ENCODE data around the gene HSP90AB1. TPM values are rescaled to one million over a fixed set of nuclear protein-coding genes. Genes with fewer than 3 reads are reported as not detected.

Gene HSP90AB1
- total RNA-seq, 1 donor from 2014 or later: 2,402 TPM

DNA sequence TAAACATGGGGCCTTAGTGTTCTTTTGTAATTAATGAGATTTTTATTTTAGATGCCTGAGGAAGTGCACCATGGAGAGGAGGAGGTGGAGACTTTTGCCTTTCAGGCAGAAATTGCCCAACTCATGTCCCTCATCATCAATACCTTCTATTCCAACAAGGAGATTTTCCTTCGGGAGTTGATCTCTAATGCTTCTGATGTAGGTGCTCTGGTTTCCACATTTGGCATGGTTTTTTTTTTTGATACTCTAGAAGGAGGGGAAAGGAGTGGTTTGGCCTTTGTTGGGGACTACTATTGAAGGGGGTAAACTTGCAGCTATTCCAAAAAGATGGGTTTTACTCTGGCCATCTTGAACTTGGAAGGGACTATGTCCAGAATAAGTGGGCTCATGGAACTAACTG is 1.7 kb downstream of the HSP90AB1 start:
- peaks cover 3% of the 10 kb centered on the region for H3K27me3 Mint-ChIP-seq (ENCODE audit: low read depth)
- H3K4me3 Mint-ChIP-seq (ENCODE audit: low read depth): peak overlapping the region; percentile 96
- DNase-seq (ENCODE audit: low spot score): no peak
- intact Hi-C loops (cut with micrococcal nuclease): no loop called here
- peaks cover 47% of the 10 kb centered on the region for H3K4me1 Mint-ChIP-seq (ENCODE audit: low read depth)
- H3K36me3 Mint-ChIP-seq (ENCODE audit: low read depth): peaks cover 69% of the 10 kb centered on the region
- H3K9me3 Mint-ChIP-seq: no peaks in the 10 kb centered on the region
- H3K27ac Mint-ChIP-seq: peak overlapping the region; percentile 99

DNA sequence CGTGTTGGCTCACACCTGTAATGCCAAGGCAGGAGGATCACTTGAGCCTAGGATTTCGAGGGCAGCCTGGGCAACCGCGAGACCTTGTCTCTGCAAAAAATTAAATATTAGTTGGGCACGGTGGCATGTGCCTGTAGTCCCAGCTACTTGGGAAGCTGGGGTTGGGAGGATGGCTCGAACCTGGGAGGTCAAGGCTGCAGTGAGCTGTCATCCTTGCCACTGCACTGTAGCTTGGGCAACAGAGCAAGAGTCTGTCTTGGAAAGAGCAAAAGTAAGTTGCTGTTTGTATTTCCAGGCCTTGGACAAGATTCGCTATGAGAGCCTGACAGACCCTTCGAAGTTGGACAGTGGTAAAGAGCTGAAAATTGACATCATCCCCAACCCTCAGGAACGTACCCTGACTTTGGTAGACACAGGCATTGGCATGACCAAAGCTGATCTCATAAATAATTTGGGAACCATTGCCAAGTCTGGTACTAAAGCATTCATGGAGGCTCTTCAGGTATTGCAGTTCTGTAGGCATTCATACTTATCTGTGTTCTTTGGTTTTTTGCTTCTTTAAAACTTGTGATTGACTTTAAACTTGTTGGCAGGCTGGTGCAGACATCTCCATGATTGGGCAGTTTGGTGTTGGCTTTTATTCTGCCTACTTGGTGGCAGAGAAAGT is 2.3 kb downstream of the HSP90AB1 start:
- H3K4me3 Mint-ChIP-seq (ENCODE audit: low read depth): peak overlapping the region; percentile 96
- H3K4me1 Mint-ChIP-seq (ENCODE audit: low read depth): peaks cover 50% of the 10 kb centered on the region
- peaks cover 3% of the 10 kb centered on the region for H3K27me3 Mint-ChIP-seq (ENCODE audit: low read depth)
- intact Hi-C loops (cut with micrococcal nuclease): no loop called here
- H3K27ac Mint-ChIP-seq: peak overlapping the region; percentile 99
- H3K9me3 Mint-ChIP-seq: no peaks in the 10 kb centered on the region
- DNase-seq (ENCODE audit: low spot score): no peak
- peaks cover 75% of the 10 kb centered on the region for H3K36me3 Mint-ChIP-seq (ENCODE audit: low read depth)

DNA sequence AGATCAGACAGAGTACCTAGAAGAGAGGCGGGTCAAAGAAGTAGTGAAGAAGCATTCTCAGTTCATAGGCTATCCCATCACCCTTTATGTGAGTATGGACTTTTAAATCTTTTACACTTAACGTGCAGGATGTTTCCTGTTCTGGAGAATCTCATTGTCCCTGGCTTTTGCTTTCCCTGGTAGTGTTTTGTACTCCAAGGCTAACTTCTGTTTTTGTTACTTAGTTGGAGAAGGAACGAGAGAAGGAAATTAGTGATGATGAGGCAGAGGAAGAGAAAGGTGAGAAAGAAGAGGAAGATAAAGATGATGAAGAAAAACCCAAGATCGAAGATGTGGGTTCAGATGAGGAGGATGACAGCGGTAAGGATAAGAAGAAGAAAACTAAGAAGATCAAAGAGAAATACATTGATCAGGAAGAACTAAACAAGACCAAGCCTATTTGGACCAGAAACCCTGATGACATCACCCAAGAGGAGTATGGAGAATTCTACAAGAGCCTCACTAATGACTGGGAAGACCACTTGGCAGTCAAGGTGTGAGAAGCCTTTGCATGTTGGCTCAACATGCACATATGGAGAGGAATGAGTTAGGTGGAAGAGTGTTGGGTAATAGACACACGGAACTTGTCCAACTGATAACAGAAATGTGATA is 3.3 kb downstream of the HSP90AB1 start:
- Mint-ChIP-seq H3K9me3 (no peaks in the 10 kb centered on the region), H3K27ac (peak overlapping the region; percentile 66)
- intact Hi-C loops (cut with micrococcal nuclease): no loop called here

DNA sequence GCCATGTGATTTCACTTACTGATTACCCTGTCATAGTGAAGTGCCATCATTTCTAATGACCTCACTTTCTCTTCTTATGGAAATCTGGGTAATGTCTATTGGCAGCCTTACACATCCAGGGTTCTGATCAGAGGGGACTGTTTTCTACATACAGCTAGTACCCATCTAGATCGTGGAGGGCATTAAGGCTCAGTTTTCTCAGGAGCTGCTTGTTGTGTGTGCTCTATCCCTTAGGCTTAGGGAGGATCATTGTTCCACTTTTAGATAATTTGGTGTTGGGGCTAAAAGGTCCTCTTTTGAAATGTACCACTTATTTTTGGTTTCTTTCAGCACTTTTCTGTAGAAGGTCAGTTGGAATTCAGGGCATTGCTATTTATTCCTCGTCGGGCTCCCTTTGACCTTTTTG is 3.8 kb downstream of the HSP90AB1 start:
- no peak for DNase-seq (ENCODE audit: low spot score)
- peak overlapping the region; percentile 96 for H3K4me3 Mint-ChIP-seq (ENCODE audit: low read depth)
- peaks cover 51% of the 10 kb centered on the region for H3K4me1 Mint-ChIP-seq (ENCODE audit: low read depth)
- peaks cover 90% of the 10 kb centered on the region for H3K36me3 Mint-ChIP-seq (ENCODE audit: low read depth)
- intact Hi-C loops (cut with micrococcal nuclease): no loop called here
- H3K9me3 Mint-ChIP-seq: no peaks in the 10 kb centered on the region
- H3K27ac Mint-ChIP-seq: no peak overlapping the region
- H3K27me3 Mint-ChIP-seq (ENCODE audit: low read depth): peaks cover 3% of the 10 kb centered on the region

More for the DNA sequence above, 3.3 kb downstream of the HSP90AB1 start:
- H3K36me3 Mint-ChIP-seq (ENCODE audit: low read depth): peaks cover 85% of the 10 kb centered on the region
- peaks cover 51% of the 10 kb centered on the region for H3K4me1 Mint-ChIP-seq (ENCODE audit: low read depth)
- DNase-seq (ENCODE audit: low spot score): no peak
- H3K27me3 Mint-ChIP-seq (ENCODE audit: low read depth): peaks cover 3% of the 10 kb centered on the region
- H3K4me3 Mint-ChIP-seq (ENCODE audit: low read depth): peak overlapping the region; percentile 96

DNA sequence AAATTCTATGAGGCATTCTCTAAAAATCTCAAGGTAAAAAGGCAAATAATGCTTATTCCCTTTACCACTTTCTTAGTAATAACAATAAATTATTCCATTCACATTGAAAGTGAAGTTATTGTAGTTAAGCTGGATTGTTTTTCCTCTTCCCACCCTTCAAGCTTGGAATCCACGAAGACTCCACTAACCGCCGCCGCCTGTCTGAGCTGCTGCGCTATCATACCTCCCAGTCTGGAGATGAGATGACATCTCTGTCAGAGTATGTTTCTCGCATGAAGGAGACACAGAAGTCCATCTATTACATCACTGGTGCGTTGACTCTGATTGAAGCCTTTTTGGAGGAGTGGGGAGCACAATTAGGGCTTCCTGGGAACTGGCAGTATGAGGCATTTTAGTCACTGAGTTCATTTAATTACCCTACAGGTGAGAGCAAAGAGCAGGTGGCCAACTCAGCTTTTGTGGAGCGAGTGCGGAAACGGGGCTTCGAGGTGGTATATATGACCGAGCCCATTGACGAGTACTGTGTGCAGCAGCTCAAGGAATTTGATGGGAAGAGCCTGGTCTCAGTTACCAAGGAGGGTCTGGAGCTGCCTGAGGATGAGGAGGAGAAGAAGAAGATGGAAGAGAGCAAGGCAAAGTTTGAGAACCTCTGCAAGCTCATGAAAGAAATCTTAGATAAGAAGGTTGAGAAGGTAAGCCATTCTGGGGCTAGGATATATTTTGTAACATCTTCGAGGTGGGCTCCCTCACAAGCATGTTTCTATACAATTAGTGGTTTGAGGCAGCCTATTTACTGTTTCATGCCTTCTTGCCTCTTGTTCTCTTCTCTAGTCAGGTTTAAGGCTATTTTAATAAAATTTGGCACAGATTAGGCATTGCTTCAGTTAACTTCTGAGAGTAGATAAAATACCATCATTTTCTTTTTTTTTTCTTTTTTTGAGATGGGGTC is 4.9 kb downstream of the HSP90AB1 start:
- H3K4me3 Mint-ChIP-seq (ENCODE audit: low read depth): peak overlapping the region; percentile 32
- H3K9me3 Mint-ChIP-seq: no peaks in the 10 kb centered on the region
- no peak for DNase-seq (ENCODE audit: low spot score)
- peak overlapping the region; percentile 25 for H3K27ac Mint-ChIP-seq
- peaks cover 96% of the 10 kb centered on the region for H3K36me3 Mint-ChIP-seq (ENCODE audit: low read depth)
- intact Hi-C loops (cut with micrococcal nuclease): no loop called here
- H3K4me1 Mint-ChIP-seq (ENCODE audit: low read depth): peaks cover 59% of the 10 kb centered on the region
- peaks cover 2% of the 10 kb centered on the region for H3K27me3 Mint-ChIP-seq (ENCODE audit: low read depth)

DNA sequence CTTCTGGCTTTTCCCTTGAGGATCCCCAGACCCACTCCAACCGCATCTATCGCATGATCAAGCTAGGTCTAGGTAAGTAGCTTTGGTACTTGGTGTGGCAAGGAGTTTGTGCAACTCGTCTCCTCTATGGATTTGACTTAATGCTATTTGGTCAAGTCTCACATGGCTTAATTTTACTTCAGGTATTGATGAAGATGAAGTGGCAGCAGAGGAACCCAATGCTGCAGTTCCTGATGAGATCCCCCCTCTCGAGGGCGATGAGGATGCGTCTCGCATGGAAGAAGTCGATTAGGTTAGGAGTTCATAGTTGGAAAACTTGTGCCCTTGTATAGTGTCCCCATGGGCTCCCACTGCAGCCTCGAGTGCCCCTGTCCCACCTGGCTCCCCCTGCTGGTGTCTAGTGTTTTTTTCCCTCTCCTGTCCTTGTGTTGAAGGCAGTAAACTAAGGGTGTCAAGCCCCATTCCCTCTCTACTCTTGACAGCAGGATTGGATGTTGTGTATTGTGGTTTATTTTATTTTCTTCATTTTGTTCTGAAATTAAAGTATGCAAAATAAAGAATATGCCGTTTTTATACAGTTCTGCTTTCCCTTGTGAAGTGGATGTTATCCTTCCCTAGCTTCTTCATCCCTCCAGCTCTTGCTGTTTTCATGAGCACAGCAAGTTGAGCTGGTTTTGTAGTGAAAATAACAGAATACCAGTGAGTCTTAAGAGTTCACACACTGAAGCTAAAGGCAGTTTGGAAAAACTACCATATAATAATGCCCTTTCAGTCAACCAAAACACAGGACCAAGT is 6.6 kb downstream of the HSP90AB1 start:
- intact Hi-C loops (cut with micrococcal nuclease): no loop called here
- DNase-seq (ENCODE audit: low spot score): peak; percentile 49
- H3K9me3 Mint-ChIP-seq: no peaks in the 10 kb centered on the region
- peak overlapping the region; percentile 55 for H3K27ac Mint-ChIP-seq
- peak overlapping the region; percentile 23 for H3K4me3 Mint-ChIP-seq (ENCODE audit: low read depth)
- H3K4me1 Mint-ChIP-seq (ENCODE audit: low read depth): peaks cover 64% of the 10 kb centered on the region
- H3K27me3 Mint-ChIP-seq (ENCODE audit: low read depth): no peaks in the 10 kb centered on the region
- peaks cover 86% of the 10 kb centered on the region for H3K36me3 Mint-ChIP-seq (ENCODE audit: low read depth)

DNA sequence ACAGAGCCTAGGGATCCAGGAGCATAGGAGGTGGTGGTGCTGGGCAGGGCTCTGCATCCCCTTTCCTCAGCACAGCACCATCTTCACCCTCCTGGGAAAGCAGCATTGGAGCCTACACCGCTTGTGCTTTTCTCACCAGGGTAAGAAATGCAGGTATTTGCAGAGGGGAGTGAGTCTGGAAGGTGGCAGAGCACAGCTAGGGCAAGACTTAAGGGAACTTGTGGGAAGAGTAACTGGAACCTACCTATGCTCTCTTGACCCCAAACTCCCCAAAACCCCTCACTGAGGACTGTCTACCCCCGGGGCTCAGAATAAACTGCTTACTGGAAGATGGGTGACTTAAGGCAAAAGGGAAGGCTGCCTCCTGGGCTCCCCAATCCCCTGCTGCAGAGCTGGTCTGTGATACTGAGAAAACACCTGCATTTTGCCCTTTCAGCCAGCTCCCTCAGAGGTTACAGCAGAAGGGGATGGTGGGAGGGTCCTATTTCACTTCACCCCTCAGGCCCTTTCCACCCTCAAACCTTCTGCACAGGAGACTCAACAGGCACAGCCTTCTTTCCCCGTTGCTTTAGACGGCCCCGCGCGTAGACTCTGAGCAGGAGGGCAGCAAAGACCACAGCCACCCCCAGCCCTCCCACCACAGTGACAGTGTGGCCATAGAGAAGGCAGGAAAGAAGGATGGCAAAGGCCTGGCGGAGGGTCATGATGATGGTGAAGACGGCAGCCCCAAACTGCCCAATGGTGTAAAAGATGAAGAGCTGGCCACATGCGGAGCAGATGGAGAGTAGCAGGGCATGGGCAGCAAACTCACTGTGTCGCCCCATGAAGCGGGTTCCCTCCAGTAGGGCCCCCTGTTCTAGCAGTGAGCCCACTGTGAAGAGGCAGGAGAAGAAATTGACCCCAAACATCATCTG is 7.5 kb downstream of the HSP90AB1 start:
- Mint-ChIP-seq H3K4me1 (ENCODE audit: low read depth) (peaks cover 63% of the 10 kb centered on the region), H3K36me3 (ENCODE audit: low read depth) (peaks cover 84% of the 10 kb centered on the region), H3K4me3 (ENCODE audit: low read depth) (peak overlapping the region; percentile 11), H3K9me3 (no peaks in the 10 kb centered on the region), H3K27me3 (ENCODE audit: low read depth) (no peaks in the 10 kb centered on the region), H3K27ac (peak overlapping the region; percentile 72)
- no peak for DNase-seq (ENCODE audit: low spot score)
- intact Hi-C loops (cut with micrococcal nuclease): loop anchor here (5.0 kb wide), 2 partner anchors 482 to 617 kb away; partner anchors contain the start of genes MAD2L1BP and VEGFA

DNA sequence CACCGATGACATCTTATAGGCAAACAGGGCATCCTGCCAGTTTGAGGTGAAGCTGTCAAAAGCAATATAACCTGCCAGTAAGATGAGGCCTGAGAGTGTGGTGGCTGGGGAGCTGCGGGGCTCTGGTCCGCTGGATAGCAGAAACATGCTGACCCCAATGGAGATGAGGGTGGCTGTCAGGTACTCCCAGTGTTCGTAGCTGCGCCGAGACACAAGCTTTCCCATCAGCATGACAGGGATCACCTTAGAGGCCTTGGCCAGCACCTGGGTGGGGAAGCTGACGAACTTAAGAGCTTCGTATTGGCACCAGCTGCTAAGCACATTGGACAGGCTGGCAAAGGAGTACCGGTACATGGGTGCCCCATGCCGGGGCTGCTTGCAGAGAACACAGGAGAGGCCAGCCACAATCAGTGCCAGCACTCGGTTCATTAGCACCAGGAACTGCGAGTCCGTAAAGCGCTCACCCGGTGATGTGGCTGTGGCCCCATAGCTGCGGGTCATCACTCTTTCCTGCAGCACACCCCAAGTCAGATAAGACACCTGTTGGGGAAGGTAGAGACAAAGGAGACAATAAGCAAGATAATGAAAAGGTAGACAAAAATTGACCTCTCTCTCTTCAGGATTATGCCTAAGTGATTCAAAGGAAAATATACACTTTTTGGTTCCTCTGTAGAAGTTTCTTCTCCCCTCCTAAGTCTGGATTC is 8.4 kb downstream of the HSP90AB1 start:
- Mint-ChIP-seq H3K4me3 (ENCODE audit: low read depth) (peak overlapping the region; percentile 84), H3K36me3 (ENCODE audit: low read depth) (peaks cover 77% of the 10 kb centered on the region), H3K27ac (peak overlapping the region; percentile 72), H3K4me1 (ENCODE audit: low read depth) (peaks cover 55% of the 10 kb centered on the region), H3K9me3 (no peaks in the 10 kb centered on the region), H3K27me3 (ENCODE audit: low read depth) (no peaks in the 10 kb centered on the region)
- intact Hi-C loops (cut with micrococcal nuclease): loop anchor here (5.0 kb wide), 2 partner anchors 483 to 618 kb away; partner anchors contain the start of genes MAD2L1BP and VEGFA
- DNase-seq (ENCODE audit: low spot score): no peak

DNA sequence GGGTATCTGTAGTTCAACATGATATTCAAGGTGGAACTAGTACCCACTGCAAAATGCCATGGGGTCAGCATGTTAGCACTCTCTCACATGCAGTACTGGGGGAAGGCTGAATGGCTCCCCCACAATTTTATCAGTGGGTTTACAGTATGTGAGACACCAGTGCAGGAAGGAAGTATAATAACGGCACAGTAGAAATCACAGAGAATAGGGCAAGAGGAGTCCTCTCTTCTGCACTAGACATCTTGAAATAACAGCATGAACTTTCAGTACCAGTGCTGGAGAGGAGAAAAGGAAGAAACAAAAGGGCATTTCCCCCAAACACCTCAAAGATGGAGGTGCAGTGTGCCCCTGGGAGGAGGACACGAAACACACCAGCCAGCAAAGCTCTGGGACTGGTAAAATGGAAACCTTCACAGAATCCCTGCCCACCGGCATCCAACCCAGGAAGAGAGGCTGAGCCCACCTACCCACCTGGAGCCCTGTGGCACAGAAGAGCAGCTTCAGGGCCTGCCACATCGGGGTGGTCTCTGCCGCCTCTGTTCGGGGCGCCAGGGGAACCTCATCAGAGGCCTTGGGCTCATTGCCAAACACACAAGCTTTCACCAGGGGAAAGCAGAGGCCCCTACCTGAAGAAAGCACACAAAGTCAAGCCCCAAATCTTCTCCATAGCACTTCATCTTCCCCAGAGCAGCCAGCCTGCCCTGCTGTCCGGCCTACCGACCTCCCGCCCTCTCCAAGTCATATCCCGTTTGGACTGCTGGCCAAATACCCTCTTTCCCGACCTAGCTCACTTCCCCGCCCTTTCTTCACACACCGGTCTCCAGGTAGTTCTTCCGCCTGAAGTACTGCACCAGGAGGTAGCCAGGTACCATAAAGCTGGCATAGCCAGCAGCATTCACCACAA is 9.2 kb downstream of the HSP90AB1 start:
- peak overlapping the region; percentile 84 for H3K4me3 Mint-ChIP-seq (ENCODE audit: low read depth)
- H3K9me3 Mint-ChIP-seq: no peaks in the 10 kb centered on the region
- peak overlapping the region; percentile 72 for H3K27ac Mint-ChIP-seq
- H3K27me3 Mint-ChIP-seq (ENCODE audit: low read depth): no peaks in the 10 kb centered on the region
- intact Hi-C loops (cut with micrococcal nuclease): loop anchor here (1.0 to 5.0 kb wide), 5 partner anchors 9 to 619 kb away; partner anchors contain the start of genes HSP90AB1, MAD2L1BP and VEGFA
- no peak for DNase-seq (ENCODE audit: low spot score)
- peaks cover 54% of the 10 kb centered on the region for H3K4me1 Mint-ChIP-seq (ENCODE audit: low read depth)
- H3K36me3 Mint-ChIP-seq (ENCODE audit: low read depth): peaks cover 77% of the 10 kb centered on the region

DNA sequence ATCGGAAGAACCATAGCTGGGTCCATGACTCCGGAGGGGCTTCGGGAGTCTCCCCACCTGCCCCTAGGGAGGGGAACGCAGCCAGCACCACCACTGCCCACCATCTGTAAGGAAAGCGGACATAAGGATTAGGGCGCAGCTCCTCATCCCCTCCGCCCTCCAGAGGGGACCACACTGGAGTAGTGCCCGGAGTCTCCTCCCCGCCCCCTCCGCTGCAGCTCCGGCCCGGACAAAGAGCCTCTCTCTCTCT is 9.8 kb downstream of the HSP90AB1 start:
- peak overlapping the region; percentile 84 for H3K4me3 Mint-ChIP-seq (ENCODE audit: low read depth)
- no peaks in the 10 kb centered on the region for H3K27me3 Mint-ChIP-seq (ENCODE audit: low read depth)
- H3K4me1 Mint-ChIP-seq (ENCODE audit: low read depth): peaks cover 54% of the 10 kb centered on the region
- H3K27ac Mint-ChIP-seq: peak overlapping the region; percentile 72
- intact Hi-C loops (cut with micrococcal nuclease): loop anchor here (1.0 to 5.0 kb wide), 6 partner anchors 9 to 619 kb away; partner anchors contain the start of genes HSP90AB1, MAD2L1BP, NFKBIE and VEGFA
- no peaks in the 10 kb centered on the region for H3K9me3 Mint-ChIP-seq
- DNase-seq (ENCODE audit: low spot score): no peak
- H3K36me3 Mint-ChIP-seq (ENCODE audit: low read depth): peaks cover 73% of the 10 kb centered on the region

Measured in activated T-helper 2 cell treated with anti-CD3 and anti-CD28 coated beads, Interferon-gamma antibody, Interleukin-2, Interleukin-4, amounts not matched to agents 10 μg/mL and 5 μg/mL and 100 μg/mL, durations not matched to agents 14 hours and 24 hours and 36 hours (primary cell).